ENCODE data around the gene RBM4.

GRCh38 chr11:66670816-66671215, 32.3 kb downstream of the RBM4 start:
- TF ChIP-seq, protein P1, sequence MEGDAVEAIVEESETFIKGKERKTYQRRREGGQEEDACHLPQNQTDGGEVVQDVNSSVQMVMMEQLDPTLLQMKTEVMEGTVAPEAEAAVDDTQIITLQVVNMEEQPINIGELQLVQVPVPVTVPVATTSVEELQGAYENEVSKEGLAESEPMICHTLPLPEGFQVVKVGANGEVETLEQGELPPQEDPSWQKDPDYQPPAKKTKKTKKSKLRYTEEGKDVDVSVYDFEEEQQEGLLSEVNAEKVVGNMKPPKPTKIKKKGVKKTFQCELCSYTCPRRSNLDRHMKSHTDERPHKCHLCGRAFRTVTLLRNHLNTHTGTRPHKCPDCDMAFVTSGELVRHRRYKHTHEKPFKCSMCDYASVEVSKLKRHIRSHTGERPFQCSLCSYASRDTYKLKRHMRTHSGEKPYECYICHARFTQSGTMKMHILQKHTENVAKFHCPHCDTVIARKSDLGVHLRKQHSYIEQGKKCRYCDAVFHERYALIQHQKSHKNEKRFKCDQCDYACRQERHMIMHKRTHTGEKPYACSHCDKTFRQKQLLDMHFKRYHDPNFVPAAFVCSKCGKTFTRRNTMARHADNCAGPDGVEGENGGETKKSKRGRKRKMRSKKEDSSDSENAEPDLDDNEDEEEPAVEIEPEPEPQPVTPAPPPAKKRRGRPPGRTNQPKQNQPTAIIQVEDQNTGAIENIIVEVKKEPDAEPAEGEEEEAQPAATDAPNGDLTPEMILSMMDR (IDR thresholded peaks at IDR 0.05): no peak
- TF ChIP-seq EP300 (IDR thresholded peaks at IDR 0.05) (no peak), POLR2A (IDR thresholded peaks at IDR 0.05) (no peak)
